BE2C (cell line): ENCODE measurements around the gene TBC1D8.

Source experiments
- DNase-seq: peaks from one replicate; pipeline ENCODE4 v3.0.0-alpha.2; 2020
- H3K27me3 ChIP-seq: fragments of 250-450 bp; sonication (Bioruptor Pico); 2 replicates; pipeline ENCODE4 v1.5.1; 2020; ENCODE audit warnings: mild to moderate bottlenecking
- H3K36me3 ChIP-seq: fragments of 250-450 bp; sonication (Bioruptor Pico); 2 replicates; pipeline ENCODE4 v1.5.1; 2020; ENCODE audit warnings: mild to moderate bottlenecking
- H3K4me1 ChIP-seq: fragments of 250-450 bp; sonication (Bioruptor Pico); 2 replicates; pipeline ENCODE4 v1.5.1; 2020
- H3K4me3 ChIP-seq: 2 replicates; pipeline ENCODE4 v1.5.1; 2011; ENCODE audit warnings: low read depth, low read length
- H3K9me3 ChIP-seq: fragments of 250-450 bp; sonication (Bioruptor Pico); 2 replicates; pipeline ENCODE4 v1.5.1; 2020
- CTCF ChIP-seq: IDR thresholded peaks from 2 replicates; pipeline ENCODE4 v1.5.1; 2012; ENCODE audit warnings: mild to moderate bottlenecking, low read depth, low read length

The TBC1D8 gene

GRCh38 chr2:100960688-100961087, 190.5 kb downstream of the TBC1D8 start:
- no peak for DNase-seq
- Histone ChIP-seq H3K4me3 (no peak overlapping the region), H3K9me3 (no peaks in the 10 kb centered on the region), H3K36me3 (no peaks in the 10 kb centered on the region), H3K4me1 (no peaks in the 10 kb centered on the region), H3K27me3 (no peaks in the 10 kb centered on the region)
- TF ChIP-seq CTCF, result no peak

- H3K4me1 ChIP-seq, result no peaks in the 10 kb centered on the region
- H3K9me3 ChIP-seq, result no peaks in the 10 kb centered on the region
- DNase-seq, result no peak
- H3K27me3 ChIP-seq, result no peaks in the 10 kb centered on the region
- no peaks in the 10 kb centered on the region for H3K36me3 ChIP-seq
- no peak for TF ChIP-seq CTCF
- H3K4me3 ChIP-seq, result no peak overlapping the region
Observed at GRCh38 chr2:100959225-100959880, 191.8 kb downstream of the TBC1D8 start.

GRCh38 chr2:100957996-100958653, 193.1 kb downstream of the TBC1D8 start:
- Histone ChIP-seq H3K4me3 (no peak overlapping the region), H3K4me1 (no peaks in the 10 kb centered on the region), H3K9me3 (no peaks in the 10 kb centered on the region), H3K27me3 (no peaks in the 10 kb centered on the region), H3K36me3 (no peaks in the 10 kb centered on the region)
- TF ChIP-seq CTCF, result no peak
- DNase-seq, result no peak
